GM21528 (cell line): ENCODE data around the gene BSG.
A peak's percentile ranks its signal among the peaks of the same experiment; 100 is the strongest.

Experiments
- ATAC-seq: cut with Tn5 transposase; IDR thresholded peaks from one replicate; pipeline ENCODE4 v1.9.1; 2021; ENCODE audit warnings: mild to moderate bottlenecking, moderate library complexity; ENCODE audit not compliant: unreplicated experiment, low FRiP score

Gene BSG

DNA sequence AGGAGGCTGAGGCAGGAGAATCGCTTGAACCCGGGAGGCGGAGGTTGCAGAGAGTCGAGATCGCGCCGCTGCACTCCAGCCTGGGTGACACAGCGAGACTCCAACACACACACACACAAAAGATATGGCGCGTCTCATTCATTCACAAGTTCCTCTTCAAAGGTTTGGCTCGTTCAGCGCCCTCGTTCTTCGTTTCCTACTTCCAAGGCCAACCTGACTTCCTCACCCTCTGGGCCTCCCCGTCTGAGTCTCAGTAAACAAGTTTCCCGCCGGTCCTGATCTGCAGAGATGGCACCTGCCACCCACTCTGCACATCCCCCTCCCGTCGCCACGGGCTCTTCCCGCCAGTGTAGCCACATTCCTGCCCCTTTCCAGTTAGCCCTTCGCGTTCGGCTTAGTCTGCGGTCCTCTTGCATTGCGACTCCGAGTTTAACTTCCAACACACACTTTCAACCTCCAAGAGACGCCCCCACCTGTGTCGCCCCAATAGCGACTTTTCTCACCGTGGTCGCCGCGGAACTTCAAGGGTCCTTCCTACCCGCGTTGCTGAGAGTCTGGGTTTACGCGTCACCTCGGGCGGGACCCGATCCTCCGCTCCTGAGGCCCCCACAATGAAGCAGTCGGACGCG lies 1.3 kb upstream of the BSG start:
- ATAC-seq, result no peak

GRCh38 chr19:571566-571974 lies 826 bp upstream of the BSG start:
- peak; percentile 11 for ATAC-seq

DNA sequence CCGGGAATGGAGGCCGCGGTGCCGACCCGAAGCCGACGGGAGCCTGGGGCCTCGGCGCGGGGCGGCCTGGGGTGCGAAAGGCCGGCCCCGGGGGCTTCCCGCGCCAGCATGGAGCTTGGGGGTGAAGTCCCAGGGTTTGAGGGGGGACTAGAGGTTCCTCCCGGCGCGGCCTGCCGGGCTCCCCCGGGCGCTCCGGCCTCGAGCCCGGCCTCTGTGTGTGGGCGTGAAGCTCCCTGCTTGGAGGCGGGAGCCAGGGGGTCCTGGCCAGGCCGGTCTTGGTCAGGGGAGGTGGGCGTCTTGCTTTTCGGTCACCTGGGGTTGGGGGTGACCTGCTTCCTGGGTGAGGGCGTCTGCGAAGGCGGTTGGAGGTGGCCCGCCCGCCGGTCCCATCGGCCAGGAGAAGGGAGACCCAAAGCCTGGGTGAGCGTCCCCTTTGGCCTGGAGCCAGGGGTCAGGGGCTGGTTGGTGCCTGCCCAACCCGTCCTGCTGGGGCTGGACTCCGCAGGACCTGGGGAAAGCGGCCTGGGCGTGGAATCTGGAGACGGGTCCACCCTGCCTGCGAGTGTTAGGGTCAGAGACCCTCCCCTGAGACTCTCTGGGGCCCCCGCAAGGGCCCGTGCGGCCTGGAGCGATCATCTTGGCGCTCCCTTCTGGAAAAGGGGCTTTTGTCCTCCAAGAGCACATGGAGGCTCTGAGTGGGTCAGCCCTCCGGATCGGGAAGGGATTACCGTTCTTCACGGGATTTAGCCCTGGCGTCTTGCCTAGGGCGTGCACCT lies 535 bp downstream of the BSG start:
- peak; percentile 39 for ATAC-seq

- no peak for ATAC-seq
Measured at GRCh38 chr19:573519-573825, 1.1 kb downstream of the BSG start.

GRCh38 chr19:574658-575526 lies 2.5 kb downstream of the BSG start:
- ATAC-seq, result no peak

GRCh38 chr19:575527-576506 lies 3.4 kb downstream of the BSG start:
- no peak for ATAC-seq

DNA sequence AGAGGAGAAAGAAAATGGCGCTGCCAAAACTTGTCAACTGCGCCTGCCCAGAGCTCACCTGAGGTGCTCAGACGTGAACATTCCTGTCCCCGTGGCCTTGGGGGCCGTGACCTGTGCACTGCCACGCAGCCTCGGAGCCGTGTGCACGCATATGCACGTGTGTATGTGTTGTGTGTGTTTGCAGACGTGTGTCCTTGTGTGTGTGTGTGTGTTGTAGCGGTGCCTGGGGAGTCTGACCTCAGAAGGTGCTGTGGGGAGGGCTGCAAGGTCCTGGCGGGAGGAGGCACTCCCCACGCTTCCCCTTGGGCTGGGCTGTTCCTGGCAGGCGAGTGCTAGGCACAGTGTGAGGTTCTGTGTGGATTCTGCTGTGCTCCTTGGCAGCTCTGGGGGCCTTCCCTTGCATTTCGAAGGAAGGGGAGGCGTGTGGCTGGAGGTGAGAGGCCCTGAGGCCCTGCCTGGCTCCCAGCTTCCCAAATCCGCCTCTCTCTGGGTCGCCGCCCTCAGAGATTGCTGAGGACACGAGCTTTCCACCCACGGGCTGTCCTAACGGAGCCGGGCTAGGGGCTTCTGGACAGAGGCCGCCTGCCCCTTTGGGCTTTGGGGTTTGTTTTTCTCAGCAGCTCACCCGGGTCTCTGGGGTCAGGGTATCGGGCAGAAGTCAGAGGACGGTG lies 4.5 kb downstream of the BSG start:
- no peak for ATAC-seq

DNA sequence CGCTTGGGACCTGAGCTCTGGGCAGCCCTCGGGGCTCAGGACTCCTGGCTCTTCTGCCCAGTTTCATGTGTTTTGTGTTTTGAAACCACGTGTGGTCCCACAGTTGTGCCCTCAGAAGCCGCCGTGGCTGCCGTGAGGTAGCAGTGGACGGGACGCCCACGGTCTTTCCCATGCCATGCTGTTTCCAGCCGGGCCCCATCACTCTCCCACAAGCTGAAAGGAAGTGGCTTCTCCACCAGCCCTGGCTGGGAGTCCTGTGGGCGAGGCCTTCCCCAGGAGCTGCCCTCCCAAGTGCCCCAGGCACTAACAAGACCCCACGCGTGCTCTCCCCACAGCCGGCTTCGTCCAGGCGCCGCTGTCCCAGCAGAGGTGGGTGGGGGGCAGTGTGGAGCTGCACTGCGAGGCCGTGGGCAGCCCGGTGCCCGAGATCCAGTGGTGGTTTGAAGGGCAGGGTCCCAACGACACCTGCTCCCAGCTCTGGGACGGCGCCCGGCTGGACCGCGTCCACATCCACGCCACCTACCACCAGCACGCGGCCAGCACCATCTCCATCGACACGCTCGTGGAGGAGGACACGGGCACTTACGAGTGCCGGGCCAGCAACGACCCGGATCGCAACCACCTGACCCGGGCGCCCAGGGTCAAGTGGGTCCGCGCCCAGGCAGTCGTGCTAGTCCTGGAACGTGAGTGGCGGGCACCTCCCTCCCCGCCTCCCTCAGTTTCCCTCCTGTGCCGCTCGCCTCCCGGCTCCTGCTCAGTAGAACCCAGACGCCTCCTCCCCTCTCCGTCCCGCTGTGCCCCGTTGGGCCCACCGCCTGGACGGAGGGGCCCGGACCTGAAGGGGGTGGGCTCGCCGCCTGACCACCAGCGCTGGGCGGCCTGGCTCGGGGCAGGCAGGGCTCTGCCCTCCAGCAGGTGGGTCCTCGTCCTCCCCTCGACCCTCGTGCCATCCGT lies 5.3 kb downstream of the BSG start:
- no peak for ATAC-seq

- no peak for ATAC-seq
Measured at GRCh38 chr19:579111-579841, 6.9 kb downstream of the BSG start.

- ATAC-seq, result no peak
Measured at GRCh38 chr19:579842-580155, 7.4 kb downstream of the BSG start.

GRCh38 chr19:580274-580835 lies 8.0 kb downstream of the BSG start:
- ATAC-seq, result no peak

DNA sequence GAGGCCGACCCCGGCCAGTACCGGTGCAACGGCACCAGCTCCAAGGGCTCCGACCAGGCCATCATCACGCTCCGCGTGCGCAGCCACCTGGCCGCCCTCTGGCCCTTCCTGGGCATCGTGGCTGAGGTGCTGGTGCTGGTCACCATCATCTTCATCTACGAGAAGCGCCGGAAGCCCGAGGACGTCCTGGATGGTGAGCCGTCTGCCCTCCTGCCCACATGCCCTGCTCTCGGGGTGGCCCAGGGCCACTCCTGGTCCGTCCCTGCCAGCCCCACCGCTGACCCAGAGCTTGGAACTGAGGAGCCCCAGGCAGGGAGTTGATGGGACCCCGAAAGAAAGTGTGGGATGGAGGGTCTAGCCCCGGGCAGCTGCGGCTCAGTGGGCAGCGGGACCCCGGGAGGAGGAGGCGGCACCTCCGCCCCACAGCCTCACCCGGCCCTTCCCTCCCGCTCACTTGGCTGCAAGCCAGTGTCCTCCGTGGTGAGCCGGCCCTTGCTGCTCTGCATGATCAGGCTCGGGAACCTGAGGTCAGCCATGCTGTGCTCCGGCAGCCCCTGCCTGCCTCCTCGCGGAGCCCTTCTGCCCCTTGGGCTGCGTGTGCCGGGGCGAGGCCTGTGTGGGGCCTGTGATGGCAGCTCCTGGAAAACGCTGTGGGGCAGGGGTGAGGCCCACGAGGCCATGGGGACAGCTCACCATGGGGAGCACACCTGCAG lies 9.2 kb downstream of the BSG start:
- no peak for ATAC-seq

GRCh38 chr19:582497-583197 lies 10.3 kb downstream of the BSG start:
- ATAC-seq, result no peak

- ATAC-seq, result no peak
Measured at GRCh38 chr19:583198-583967, 11.0 kb downstream of the BSG start.

GRCh38 chr19:583968-584239 lies 11.5 kb downstream of the BSG start:
- ATAC-seq, result no peak
